Measurements from ENCODE around the gene FAAH.

The FAAH gene

GRCh38 chr1:46401154-46401913 is 7.2 kb downstream of the FAAH start:
- DNase-seq: no peak

- peak; percentile 43 to 46 for DNase-seq
These were observed 8.0 kb downstream of the FAAH start for GRCh38 chr1:46401964-46402626.

DNA sequence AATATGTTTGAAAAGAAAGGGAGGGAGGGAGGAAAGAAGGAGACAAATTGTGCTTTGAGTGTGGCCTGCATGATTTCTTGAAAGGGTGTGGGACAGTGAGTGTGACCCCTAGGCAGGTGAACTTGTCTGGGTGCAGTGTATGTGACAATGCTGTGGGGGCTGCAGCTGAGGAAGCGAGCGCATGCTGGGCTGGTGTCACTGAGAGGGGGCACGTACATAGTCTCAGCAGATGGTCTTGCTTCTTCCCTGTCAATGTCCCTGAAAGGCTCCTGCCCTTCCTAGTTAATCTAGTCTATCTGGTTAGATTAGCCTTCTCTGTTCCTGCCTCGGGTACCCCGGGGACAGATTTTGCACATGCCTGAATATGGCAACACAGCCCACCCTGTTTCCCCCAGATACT is 9.8 kb downstream of the FAAH start:
- no peak for DNase-seq

GRCh38 chr1:46404482-46405196 is 10.5 kb downstream of the FAAH start:
- DNase-seq: peak; percentile 49 to 59

GRCh38 chr1:46405197-46405555 is 11.1 kb downstream of the FAAH start:
- no peak for DNase-seq

- DNase-seq: no peak
These were observed 11.6 kb downstream of the FAAH start for GRCh38 chr1:46405724-46406123.

DNA sequence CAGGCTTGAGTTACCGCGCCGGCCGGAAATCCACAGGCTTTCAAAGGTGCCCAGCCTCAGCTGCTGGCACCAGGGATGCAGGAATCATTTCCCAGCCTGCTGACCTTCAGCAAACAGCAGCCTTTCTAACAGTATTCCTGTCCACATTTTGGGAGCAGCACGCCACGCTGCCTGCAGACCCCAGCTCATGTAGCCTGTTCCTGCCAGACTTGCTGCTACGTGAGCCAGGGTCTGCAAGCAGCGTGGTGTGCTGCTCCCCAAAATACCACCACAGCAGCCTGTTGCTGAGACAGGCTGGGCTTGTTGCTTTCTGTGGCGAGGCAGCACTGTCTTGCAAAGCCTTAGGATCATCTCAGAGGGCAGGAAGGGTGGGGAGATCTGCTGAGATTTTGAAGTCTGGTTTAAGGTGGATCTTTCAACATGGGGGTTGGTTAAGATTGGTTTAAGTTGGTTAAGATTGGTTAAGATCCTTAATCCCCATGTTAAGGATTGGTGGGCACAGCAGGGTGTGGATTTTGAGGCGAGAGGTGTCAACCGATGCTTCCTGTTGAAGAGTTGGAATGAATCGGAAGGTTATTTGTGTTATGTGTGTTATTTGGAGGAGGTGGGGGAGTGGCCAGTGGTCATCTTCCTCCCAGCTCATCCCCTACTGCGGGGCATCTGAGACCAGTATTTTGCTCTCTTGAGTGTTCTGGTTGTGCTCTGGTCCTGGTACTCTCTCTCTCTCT is 12.9 kb downstream of the FAAH start:
- no peak for DNase-seq

- no peak for DNase-seq
These were observed 13.5 kb downstream of the FAAH start for GRCh38 chr1:46407636-46408035.

DNA sequence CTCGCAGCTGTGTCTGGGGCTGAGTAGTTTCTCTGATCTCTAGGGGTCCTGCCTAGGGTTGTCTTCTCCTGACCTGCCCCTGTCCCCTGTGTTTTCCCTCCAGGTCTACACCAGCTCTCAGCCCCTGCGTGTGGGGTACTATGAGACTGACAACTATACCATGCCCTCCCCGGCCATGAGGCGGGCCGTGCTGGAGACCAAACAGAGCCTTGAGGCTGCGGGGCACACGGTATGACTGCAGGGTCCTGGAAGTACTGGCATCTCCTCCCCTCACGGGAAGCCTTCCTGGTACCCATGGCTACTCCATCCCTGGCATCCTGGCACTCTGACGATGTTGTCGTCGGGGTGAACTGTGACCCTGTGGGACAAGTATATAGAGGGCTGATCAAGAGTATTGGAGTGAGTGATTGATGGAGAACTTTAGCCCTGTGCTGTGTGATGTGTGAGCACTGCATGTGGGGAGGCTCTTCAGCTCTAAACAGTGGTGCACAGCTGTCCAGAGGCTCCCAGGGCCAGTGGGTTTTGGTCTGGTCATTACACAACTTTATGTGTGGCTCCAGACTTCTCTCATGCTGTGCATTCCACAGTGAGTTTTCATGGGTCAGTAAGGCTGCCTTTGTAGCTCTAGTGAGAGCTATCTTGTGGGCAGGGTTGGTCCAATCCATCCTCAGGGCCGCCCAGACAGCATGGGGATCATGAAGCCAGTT is 14.4 kb downstream of the FAAH start:
- no peak for DNase-seq

DNA sequence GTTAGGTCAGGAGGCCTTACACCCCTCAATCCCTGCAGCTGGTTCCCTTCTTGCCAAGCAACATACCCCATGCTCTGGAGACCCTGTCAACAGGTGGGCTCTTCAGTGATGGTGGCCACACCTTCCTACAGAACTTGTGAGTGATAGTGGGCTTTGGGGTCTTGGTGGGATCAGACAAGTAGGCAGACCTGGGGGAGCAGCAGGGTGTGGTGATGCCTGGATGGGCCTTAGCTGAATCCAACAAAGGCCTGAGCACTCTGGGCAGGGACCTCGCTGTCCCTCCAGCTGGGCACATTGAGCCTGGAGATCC is 14.9 kb downstream of the FAAH start:
- no peak for DNase-seq

- no peak for DNase-seq
These were observed 16.3 kb downstream of the FAAH start for GRCh38 chr1:46410156-46411009.

- no peak for DNase-seq
These were observed 16.9 kb downstream of the FAAH start for GRCh38 chr1:46411010-46411405.

DNA sequence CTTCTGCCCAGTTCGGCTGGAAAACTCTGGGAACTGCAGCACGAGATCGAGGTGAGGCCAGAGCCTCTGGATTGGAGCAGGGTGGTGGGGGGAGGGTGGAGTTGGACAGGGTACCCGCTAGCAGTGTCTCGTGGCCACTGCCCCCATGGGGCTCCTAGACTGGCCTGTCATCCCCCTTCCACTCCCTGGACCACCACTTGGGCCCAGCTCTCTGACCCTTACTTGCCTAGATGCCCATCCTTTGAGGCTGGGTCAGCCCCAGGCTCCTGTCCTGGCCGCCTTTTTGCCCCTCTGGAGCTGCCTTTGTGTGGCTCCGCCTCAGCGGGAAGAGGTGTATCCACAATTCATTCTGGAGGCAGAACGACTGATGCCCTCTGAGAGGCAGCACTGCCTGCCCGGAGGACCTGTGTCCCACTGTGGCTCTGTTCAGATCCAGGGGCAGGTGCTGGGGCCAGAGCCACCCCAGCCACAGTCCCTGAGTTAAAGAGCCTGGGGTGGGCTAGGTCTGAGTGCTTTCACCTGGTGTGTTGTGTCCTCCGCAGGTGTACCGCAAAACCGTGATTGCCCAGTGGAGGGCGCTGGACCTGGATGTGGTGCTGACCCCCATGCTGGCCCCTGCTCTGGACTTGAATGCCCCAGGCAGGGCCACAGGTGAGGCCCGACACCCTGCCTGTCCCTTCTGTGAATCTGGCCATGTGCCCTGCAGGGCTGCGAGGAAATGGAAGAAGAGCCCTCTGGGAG is 17.7 kb downstream of the FAAH start:
- DNase-seq: no peak

- DNase-seq: no peak
These were observed 18.9 kb downstream of the FAAH start for GRCh38 chr1:46412893-46413595.

DNA sequence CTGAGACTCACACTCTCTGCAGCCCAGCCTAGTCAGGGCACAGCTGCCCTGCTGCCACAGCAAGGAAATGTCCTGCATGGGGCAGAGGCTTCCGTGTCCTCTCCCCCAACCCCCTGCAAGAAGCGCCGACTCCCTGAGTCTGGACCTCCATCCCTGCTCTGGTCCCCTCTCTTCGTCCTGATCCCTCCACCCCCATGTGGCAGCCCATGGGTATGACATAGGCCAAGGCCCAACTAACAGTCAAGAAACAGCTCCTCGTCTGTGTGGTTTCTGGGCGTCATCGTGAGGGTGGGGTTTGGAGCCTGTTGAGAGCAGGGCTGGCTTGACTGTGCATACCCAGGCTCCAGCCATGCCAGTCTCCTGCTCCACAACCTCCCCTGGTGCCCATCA is 19.5 kb downstream of the FAAH start:
- DNase-seq: no peak

- no peak for DNase-seq
These were observed 21.4 kb downstream of the FAAH start for GRCh38 chr1:46415514-46415913.

DNA sequence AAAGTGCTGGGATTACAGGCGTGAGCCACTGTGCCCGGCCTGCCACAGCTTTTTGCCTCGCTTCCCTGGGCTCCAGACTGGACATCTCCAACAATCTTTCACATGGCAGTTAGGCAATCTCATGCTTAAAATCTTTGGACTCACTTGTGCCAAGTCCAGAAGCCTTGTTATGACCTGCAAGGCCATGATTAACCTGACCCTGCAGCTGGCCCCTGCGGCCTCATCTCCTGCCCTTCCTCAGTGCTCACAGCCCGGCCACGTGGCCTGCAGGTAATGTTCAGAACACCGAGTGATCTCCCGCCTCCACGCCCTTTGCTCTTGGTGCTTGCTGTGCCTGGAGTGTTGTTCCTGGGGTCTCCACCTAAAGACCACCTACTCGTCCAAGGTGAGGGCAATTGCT is 24.9 kb downstream of the FAAH start:
- DNase-seq: no peak

DNA sequence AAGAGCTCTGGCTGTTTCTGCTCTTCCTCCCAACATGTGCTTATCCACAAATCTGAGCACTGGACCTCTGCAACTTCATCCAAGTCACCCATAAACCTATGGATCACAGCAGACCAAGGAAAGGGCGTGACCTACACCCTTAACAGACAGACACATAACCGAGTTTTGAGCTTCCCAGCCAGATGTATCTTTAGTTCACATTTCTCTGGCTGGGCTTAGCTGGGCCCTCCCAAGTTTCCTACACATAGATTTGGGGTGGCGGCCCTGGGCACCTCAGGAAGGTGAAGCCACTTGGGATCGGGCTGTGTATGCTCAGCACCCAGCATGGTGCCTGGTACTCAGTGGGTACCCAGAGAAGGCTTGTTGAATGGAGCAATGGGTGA is 26.4 kb downstream of the FAAH start:
- DNase-seq: no peak

DNA sequence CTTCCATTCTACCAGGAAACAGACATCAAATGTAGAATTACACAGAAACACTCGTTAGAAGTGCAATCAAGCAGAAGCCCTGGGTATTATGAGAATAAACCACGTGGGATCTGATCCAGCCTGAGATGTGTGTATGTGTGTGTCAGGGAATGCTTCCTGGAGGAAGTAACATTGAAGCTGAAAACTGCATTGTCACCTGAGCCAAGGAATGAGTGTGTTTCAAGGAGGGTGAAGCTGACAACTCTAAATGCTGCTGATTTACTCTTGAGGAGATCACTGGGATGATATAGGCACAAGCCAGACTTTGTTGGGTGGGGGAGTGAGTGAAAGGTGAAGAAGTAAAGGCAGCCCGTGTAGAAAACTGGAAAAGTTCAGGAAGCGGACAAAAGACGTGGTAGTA is 27.6 kb downstream of the FAAH start:
- no peak for DNase-seq

DNA sequence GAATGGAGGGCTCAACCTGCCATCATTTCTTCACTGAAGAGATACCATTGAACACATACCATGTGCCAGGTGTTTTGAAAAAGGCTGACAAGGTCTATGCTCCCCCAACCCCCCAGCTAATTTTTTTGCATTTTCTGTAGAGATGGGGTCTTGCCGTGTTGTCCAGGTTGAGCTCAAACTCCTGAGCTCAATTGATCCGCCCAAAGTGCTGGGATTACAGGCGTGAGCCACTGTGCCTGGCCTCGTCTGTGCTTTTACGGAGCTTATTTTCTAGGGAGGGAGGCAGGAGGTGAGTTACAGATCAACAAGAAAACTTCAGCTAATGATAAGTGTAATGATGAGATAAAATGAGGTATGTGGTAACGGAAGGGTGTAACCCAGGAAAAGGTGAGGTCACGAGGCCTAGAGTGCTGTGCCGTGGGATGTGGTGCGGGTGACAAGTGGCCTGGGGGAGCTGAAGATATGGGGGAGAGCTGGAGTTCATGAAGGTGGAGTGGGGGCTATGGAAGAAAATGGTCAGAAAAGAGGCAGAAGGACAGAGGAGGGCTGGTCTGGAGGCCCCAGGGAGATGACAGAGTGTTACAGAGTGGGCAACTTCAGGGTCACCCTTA is 28.2 kb downstream of the FAAH start:
- no peak for DNase-seq

Measured in AML-193 (cell line).